ENCODE measurements around the gene PPT1. TPM values are rescaled to one million over a fixed set of nuclear protein-coding genes. Genes with fewer than 3 reads are reported as not detected.

The PPT1 gene
- total and polyA plus RNA-seq, 2 of the 8 experiments (the other 6 are each of a cell fraction or from before 2014, with no cell fraction given) = 77.1 to 150 TPM

DNA sequence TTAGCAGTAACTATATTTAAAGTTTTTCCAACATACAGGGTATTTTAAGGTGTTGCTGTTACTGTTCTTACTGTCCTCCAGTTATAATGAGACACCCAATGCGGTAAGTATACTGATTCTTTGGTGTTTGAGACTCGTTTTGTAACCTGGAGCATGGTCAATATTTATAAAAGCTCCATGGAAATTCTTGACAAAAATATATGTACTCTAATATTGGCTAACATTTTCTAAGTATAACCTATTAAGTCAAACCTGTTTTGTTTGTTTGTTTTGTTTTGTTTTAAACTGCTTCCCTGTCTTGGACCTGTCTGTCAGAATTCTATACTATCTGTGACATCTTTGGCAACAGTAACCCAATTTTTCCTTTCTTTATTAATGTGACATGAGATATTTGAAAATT, 72.4 kb downstream of the PPT1 start (continued):
- TF ChIP-seq CTBP2 (IDR thresholded peaks at IDR 0.05; ENCODE audit: borderline replicate concordance, insufficient read depth, insufficient read length, low read length) (no peak), CREB1 (IDR thresholded peaks at IDR 0.05) (no peak), SIX5 (IDR thresholded peaks at IDR 0.05; ENCODE audit: low read depth, low read length) (no peak), POLR2A (IDR thresholded peaks at IDR 0.05; ENCODE audit: control extremely low read depth in 1 of 2, low read depth in 2 of 2, low read length in 2 of 2) (no peak), RBBP5 (IDR thresholded peaks at IDR 0.05; ENCODE audit: borderline replicate concordance, low read depth, low read length) (no peak)
- TF ChIP-seq, protein P1, sequence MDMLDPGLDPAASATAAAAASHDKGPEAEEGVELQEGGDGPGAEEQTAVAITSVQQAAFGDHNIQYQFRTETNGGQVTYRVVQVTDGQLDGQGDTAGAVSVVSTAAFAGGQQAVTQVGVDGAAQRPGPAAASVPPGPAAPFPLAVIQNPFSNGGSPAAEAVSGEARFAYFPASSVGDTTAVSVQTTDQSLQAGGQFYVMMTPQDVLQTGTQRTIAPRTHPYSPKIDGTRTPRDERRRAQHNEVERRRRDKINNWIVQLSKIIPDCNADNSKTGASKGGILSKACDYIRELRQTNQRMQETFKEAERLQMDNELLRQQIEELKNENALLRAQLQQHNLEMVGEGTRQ (IDR thresholded peaks at IDR 0.05; ENCODE audit: low read length) = no peak

All from H1 (cell line).